ENCODE measurements around the gene PARD3. TPM values are rescaled to one million over a fixed set of nuclear protein-coding genes. Genes with fewer than 3 reads are reported as not detected.

The PARD3 gene
- total RNA-seq, 2 donors from 2014 or later = 41.7 to 48.8 TPM

DNA sequence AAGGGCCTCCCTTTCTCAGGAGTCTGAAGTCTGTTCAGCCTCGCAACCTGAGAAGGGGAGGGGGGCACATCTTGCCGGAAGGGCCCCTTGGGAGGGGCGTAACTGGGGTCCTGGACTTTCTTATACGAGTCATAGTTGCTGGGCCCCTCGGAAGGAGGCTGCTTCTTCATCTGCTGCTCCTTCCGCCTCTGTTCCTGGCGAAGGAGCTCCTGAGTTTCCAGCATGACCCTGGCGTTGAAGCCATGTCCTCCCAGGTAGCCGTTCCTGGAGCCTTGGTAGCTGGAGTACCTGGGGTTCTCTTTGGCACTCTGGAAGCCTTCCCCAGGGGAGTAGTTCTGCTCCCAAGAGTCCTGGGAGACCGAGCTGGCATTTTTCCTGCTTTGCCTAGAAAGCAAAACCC lies 703.9 kb downstream of the PARD3 start:
- no peak for DNase-seq
- Histone ChIP-seq H3K9me3 (no peaks in the 10 kb centered on the region), H3K36me3 (no peaks in the 10 kb centered on the region), H3K4me1 (no peaks in the 10 kb centered on the region), H3K9ac (ENCODE audit: low read depth in 2 of 2, low read length in 2 of 2) (no peak overlapping the region), H3K4me3 (no peak overlapping the region), H3K27ac (no peak overlapping the region), H3K27me3 (no peaks in the 10 kb centered on the region)
- intact Hi-C loops (cut with DNase I) = no loop called here
- TF ChIP-seq, protein P1, sequence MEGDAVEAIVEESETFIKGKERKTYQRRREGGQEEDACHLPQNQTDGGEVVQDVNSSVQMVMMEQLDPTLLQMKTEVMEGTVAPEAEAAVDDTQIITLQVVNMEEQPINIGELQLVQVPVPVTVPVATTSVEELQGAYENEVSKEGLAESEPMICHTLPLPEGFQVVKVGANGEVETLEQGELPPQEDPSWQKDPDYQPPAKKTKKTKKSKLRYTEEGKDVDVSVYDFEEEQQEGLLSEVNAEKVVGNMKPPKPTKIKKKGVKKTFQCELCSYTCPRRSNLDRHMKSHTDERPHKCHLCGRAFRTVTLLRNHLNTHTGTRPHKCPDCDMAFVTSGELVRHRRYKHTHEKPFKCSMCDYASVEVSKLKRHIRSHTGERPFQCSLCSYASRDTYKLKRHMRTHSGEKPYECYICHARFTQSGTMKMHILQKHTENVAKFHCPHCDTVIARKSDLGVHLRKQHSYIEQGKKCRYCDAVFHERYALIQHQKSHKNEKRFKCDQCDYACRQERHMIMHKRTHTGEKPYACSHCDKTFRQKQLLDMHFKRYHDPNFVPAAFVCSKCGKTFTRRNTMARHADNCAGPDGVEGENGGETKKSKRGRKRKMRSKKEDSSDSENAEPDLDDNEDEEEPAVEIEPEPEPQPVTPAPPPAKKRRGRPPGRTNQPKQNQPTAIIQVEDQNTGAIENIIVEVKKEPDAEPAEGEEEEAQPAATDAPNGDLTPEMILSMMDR (IDR thresholded peaks at IDR 0.05) = no peak

DNA sequence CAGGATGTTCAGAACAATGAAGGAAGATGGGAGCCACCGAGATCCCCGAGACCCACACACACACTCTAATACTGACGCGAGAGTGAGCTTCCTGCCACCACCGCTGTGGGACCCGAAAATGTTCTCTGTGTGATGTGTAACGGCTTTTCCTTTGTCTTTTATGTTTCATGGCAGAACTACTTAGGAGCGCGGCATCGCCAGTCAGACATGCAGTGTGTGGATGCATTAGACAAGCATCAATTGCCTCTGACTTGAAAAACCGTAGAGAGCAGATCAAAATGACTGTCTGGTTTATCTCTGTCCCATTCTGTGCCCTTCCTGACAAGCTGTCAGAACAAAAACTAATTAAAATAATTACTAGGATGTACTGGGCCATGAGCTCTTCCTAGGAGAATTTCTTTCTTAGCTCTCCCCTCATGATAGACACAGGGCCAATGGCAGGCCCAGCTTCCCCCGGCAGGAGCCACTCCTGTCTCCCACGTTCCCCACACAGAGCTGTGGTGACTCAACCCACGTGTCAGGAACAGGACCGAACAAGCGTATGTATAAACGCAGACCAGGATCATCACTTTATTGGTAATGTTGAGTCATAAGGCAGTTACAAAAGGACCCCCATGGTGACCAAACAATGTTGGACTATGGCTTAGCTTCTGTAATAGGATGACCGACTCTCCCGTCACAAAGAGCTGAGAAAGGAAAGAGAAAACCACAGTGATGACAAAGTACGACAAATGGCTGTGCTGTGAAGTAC lies 705.0 kb downstream of the PARD3 start:
- Histone ChIP-seq H3K4me1 (no peaks in the 10 kb centered on the region), H3K9ac (ENCODE audit: low read depth in 2 of 2, low read length in 2 of 2) (no peak overlapping the region), H3K9me3 (no peaks in the 10 kb centered on the region), H3K27me3 (no peaks in the 10 kb centered on the region), H3K36me3 (no peaks in the 10 kb centered on the region), H3K4me3 (no peak overlapping the region), H3K27ac (no peak overlapping the region)
- DNase-seq = no peak
- intact Hi-C loops (cut with DNase I) = no loop called here
- TF ChIP-seq, protein P1 (IDR thresholded peaks at IDR 0.05) = no peak

DNA sequence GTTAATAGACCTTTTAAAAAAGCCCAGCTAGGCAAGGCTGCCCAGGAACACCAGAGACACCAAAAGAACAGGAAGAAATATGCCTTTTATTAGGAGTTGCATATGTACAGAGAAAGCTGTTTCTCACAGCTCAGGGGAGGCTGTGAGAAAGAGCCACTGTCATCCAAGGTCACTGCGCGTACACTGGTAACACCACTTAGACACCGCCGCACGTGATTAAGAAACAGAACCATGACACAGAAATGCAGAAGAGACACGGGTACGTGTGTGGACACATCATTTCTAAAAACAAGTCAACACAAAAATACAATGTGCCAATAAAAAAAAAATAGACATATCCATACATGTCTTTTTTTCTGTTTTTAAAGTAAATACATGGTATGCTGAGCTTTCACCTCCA lies 705.6 kb downstream of the PARD3 start:
- H3K9me3 ChIP-seq = no peaks in the 10 kb centered on the region
- H3K27ac ChIP-seq = no peak overlapping the region
- H3K9ac ChIP-seq (ENCODE audit: low read depth in 2 of 2, low read length in 2 of 2) = no peak overlapping the region
- H3K36me3 ChIP-seq = no peaks in the 10 kb centered on the region
- intact Hi-C loops (cut with DNase I) = no loop called here
- TF ChIP-seq, protein P1 (IDR thresholded peaks at IDR 0.05) = no peak
- DNase-seq = no peak
- no peak overlapping the region for H3K4me3 ChIP-seq
- H3K4me1 ChIP-seq = no peaks in the 10 kb centered on the region
- H3K27me3 ChIP-seq = no peaks in the 10 kb centered on the region

DNA sequence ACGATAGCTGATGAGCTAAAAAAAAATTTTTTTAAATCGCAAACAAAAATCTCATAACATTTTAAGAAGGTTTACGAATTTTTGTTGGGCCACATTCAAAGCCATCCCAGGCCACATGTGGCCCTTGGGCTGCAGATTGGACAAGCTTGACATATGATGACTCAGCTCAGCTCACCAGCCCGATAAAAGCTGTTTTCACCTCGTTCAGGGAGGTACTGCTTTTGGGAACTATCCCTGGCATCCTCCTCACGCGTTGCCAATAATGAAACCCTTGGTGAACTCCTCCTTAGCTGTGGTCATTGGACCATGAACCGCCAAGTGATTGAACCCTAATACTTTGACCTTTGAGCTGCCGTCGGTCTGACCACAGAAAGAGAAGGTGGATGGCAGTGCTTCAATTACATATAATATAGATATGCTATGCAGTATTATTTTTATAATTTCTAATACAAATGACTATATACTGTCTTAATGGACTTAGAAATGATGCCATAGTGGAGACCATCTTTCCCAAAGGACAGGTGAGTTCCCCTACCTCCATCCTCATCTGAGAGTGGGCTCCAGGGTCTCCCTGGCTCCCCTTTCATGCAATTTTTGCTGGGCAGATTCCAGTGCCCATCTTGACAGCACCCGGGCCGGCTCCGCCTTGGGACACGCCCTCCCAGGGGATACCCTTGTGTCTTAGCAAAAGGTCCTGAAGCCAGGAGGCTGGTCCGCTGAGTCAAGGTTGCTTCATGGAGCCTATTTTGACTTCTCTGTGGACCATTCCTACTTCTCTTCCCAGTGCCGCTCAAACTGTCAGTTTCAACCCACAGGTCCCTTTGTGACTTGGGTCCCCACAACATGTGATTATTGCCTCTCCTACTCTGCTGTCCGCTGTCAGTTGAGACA lies 707.2 kb downstream of the PARD3 start:
- DNase-seq = no peak
- H3K4me3 ChIP-seq = no peak overlapping the region
- no peaks in the 10 kb centered on the region for H3K27me3 ChIP-seq
- TF ChIP-seq, protein P1 (IDR thresholded peaks at IDR 0.05) = no peak
- H3K36me3 ChIP-seq = no peaks in the 10 kb centered on the region
- H3K9ac ChIP-seq (ENCODE audit: low read depth in 2 of 2, low read length in 2 of 2) = no peak overlapping the region
- no peaks in the 10 kb centered on the region for H3K4me1 ChIP-seq
- intact Hi-C loops (cut with DNase I) = no loop called here
- no peaks in the 10 kb centered on the region for H3K9me3 ChIP-seq
- H3K27ac ChIP-seq = no peak overlapping the region

DNA sequence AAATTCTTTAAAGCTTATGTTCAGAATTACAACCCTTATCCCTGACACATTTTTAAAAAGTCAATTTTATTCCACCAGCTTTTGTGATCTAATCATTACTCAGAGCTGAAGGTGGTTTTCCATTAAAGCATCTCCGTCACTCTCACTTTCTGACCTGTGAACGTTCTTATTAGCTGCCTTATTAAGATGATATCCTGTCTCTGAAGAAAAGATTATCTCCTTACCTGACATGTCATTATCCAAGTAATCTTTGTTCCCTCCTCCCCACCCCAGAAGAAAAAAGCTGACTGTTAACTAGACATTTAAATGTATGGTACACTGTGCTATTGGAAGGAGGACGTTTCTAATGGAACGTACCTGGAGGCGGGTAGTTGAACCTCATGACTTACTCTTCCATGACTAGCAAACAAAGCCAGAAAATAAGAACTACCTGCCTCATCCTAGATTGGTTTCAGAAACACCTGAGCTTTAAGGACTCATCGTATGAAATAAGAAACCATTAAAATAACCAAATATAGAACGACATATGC lies 708.7 kb downstream of the PARD3 start:
- H3K4me3 ChIP-seq = no peak overlapping the region

More for the DNA sequence above, 708.7 kb downstream of the PARD3 start:
- no peaks in the 10 kb centered on the region for H3K36me3 ChIP-seq
- H3K27me3 ChIP-seq = no peaks in the 10 kb centered on the region
- no peak overlapping the region for H3K27ac ChIP-seq
- H3K9me3 ChIP-seq = no peaks in the 10 kb centered on the region
- TF ChIP-seq, protein P1 (IDR thresholded peaks at IDR 0.05) = no peak
- no peak for DNase-seq
- H3K4me1 ChIP-seq = no peaks in the 10 kb centered on the region
- intact Hi-C loops (cut with DNase I) = no loop called here
- no peak overlapping the region for H3K9ac ChIP-seq (ENCODE audit: low read depth in 2 of 2, low read length in 2 of 2)

All from colonic mucosa (tissue), 4 donors.